CD1c-positive myeloid dendritic cell (primary cell): ENCODE results near the gene TSPO.

ENCODE experiments used
- DNase-seq: peaks from one replicate; pipeline ENCODE4 v3.0.0-alpha.2; 2016; ENCODE audit errors: extremely low spot score

TSPO gene

GRCh38 chr22:43202326-43202725 is 51.0 kb downstream of the TSPO start:
- DNase-seq: no peak

DNA sequence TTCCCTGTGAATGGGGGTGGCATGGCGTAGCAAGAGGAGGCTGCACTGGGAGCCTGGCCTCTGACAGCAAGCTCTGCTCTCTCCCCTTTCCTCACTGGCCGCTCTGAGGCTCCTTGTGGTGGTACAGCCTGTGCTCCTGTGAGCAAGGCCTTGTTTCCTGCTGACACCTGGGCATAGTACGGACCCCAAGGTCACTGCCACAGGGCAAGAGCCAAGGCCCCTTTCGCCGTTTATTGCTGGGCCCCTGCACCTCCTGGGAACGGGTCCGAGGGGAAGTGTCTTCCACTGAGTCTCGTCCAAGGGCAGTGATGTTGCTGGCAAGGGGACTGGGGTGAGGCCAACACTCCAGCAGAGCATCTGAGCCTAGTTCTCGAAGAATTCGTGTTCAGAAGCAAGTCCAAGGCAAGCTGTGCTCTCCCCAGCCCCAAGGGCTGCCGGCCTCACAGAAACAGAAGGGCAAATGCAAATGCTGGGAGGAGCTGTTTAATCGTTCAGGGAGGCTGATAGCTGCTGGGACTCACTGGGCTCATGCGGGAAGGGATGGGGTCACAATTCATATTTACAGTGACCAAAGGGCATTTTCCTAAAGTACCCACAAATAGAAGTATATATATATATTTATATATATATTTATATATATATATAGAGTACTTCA is 51.5 kb downstream of the TSPO start:
- no peak for DNase-seq

DNA sequence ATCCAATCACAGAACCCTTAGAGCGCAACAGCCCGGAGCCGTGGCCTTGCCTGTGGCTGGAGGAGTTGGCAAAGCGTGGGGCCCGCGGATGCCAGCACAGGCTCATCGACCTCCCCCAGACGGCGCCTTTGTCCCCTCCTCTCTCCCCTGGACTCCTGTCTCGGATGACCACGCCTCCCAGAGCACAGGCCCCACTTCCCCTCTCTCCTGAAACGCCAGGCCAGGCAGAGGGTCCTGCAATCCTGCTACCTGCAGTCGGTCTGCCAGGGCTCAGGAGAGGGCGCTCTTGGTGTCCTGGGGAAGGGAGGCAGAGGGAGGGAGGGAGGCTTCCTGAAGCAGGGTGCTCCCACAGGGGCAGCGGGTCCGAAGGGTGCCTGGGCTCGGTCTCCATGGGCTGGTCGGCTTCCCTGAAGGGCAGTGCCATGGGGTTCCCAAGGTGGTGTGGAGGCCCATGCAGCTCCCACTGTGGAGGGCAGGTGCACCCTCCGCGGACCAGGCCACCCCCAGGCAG is 52.2 kb downstream of the TSPO start:
- no peak for DNase-seq

- DNase-seq: no peak
These were observed 53.9 kb downstream of the TSPO start for GRCh38 chr22:43205261-43205691.

DNA sequence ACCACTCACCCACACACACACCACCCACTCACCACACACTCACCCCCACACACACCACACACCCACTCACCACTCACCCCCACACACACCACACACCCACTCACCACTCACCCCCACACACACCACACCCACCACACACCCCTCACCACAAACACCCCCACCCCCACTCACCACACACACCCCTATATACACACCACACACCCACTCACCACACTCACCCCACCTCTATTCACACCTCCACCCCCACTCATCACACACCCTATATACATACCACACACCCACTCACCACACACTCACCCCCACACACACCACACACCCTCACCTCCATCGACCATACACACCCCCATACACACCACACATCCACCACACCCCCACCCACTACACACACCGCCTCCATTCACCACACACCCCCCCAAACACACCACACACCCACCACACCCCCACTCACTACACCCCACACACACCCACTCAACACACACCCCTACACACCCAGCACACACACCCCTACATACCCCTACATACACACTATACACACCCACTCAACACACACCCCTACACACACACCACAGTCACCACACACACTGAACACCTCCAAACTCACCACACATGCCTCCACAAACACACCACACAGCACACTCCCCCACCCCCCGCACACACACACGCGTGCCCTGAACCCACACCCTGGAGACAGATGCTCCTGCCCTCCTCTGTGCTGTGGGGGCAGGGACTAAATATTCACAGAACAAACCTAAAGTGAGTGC is 54.6 kb downstream of the TSPO start:
- no peak for DNase-seq

GRCh38 chr22:43206509-43207161 is 55.3 kb downstream of the TSPO start:
- DNase-seq: no peak

DNA sequence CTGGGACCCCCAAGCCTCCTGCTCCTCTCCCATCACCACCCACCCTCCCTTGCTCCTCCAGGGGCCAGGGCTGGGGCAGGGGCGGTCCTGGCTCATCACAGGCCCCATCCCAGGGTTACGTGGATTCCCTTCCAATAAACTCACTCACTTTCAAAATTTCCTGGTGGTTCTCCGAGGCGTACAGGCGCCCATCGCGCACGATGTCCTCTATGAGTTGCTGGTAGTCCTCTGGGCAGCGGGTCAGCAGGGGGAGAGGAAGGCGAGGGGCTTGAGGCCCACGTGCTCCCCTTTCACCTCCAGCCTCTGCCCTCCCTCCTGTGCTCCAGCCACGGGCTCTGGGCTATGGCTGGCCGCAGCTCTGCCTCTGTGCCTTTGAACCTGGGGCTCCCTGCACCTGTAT is 56.0 kb downstream of the TSPO start:
- DNase-seq: no peak

DNA sequence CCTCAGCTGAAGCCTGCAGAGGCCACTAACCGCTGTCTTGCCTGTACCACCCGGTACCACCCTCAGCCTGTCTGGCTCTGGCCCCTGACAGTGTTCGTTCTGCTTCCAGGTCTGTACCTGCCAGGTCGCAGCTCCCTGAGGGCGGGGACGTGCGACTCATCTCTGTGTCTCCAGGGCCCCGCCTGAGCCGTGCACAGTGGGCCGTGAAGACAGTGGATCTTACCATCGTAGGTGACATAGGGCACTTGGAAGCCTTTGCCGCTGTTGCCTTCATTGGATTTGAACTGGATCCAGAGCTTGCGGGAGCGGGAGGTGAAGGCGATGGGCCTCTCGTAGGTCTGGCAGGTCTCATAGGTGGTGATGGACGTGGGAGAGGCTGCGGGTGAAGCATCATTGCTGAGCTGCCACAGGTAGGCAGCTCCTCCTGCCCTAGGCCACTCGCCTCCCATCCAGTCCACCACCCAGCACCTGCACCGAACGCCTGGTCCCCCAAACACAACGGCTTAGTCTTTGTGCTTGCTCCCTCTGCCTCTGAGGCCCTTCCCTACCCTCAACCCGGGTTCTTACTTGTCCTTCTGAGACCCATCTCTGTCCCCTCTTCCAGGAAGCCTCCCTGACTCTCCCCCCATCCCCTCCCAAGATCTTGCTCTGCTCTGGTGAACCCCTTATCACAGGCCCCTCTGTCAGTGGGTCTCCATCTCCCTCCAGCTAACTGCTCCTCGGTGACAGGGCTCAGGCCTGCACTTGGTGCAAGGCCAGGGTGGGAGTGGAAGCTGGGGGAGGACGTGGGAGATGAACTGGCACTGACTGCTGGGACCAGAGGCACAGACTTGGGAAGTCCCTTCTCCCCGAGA is 56.7 kb downstream of the TSPO start:
- DNase-seq: no peak

DNA sequence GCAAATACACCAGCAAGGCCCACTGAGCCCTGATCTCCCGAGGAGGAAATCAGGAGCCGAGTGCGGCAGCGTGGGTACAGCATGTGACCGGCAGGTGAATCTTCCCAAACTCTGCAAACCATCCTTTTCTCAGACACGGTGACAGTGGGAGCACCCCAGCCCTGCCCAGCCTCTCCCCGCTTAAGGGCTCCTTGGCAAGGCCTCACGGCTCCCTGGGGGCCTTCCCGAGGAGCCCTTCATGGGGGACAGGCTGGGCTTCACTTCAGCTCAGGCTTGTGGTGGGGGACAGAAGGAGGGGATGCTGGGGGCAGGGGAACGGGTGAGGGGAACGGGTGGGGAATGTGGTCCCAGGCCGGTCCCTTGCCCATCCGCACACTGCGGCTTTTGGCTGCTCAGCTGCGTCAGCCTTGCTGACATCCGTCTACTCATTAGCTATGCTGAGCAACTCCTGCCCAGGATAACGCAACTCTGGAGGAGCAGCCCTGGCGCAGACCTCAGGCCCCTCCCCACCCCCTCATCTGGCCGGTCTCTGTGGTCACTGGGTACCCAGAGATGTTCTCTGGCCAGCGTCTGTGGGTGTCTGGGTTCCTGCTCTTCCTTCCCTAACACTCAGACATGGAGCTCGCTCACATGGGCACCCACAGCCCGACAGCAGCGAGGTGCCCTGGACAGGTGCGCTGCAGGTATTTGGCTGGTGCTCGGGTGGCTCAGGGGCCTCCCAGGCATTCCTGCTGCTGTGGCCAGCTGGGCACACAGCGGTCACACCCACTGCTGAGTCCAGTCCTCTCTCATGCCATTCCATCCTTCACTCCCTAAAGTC is 57.6 kb downstream of the TSPO start:
- no peak for DNase-seq

DNA sequence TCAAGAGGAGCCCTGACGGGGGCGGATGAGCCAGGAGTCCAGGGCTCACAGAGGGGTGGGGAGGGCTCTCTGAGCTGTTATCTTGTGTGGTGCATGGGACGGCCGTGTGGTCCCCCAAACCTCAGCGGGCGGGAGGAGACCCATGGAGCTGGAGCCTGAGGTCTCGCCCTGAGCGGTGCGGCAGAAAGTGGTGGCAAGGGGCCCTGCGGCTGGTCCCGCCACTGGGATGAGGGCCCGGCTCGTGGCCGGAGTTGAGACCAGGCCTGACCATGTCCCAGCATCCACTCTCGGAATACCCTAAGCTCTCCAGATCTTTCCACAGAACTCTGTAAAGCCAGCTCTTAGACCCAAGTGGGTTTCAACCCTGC is 58.1 kb downstream of the TSPO start:
- no peak for DNase-seq

DNA sequence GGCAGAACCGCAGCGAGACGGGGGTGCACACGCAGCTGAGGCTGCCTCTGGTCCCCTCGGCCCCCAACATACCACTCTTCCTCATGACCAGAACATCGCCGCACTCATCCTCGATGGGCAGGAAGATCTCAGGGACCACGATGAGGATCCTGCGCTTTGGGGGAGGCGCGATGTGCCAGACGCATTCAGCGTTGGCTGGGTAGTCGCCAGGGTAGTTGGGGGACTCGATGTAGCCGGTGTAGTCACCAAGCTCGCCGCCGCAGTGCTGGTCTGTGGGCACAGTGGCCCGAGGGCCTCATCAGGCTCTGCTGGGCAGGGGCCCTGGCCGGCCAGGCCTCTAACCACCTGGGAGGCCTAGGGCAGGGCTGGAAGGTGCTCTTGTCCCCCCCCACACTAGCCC is 58.6 kb downstream of the TSPO start:
- no peak for DNase-seq

DNA sequence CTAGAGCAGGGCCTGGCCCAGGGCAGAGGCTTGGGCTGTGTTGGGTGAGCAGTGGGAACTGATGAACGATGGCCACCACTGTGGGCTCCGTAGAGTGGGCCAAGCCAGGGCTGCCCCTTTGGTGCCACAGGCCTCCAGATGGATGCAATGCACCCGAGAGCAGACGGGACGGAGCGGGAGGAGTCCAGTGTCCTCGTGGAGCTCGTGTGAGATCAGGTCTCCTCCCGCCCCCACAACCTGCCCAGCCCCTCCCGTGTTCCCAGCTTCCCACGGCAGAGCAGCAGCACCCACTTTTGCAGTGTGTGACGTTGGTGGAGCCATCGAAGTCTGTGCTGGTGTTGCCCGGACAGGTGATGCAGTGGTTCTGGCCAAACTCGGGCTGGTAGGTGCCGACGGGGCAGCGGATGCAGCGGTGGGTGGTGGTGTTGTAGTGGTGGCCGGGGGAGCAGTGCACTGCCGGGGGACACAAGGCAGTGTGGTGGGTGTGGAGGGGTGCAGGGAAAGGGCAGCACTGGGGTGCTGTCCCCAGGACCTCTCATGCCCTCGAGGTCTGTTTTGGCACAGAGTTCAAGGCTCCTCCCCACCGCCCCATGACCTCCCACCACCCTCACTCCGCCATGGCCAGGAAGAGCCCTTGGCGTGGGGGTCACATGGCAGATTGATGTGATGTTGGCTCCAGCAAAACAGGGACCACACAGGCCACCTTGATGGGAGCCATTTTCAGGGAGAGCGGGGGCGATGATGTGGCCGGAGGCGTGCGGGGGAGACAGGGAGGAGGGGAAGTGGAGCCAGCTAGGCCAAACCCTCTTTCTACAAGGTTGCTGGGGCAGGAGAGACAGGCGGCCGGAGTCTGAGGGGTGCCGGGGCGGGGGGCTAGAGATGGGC is 59.5 kb downstream of the TSPO start:
- no peak for DNase-seq

DNA sequence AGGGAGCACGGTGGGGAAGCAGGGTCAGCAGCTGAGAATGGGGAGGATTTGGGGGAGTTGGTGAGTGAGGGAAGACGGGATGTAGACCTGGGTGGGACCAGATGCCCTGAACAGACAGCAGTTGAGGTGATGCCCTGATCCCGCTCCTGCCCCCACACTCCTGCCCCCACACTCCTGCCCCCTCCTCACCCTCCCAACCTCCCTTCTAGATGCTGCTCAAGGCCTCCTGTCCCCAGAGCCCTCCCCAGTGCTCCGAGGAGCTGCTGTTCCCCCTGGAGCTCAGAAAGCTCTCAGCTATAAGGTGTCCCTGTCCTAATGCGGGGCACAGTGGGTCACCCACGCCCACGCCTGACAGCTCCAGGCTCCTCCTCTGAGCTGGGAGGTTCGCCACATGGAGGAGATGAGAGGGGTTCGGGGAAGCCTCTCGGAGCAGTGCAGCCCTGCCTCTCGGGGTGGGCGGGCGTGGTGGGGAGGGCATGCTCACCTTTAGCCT is 60.6 kb downstream of the TSPO start:
- no peak for DNase-seq

DNA sequence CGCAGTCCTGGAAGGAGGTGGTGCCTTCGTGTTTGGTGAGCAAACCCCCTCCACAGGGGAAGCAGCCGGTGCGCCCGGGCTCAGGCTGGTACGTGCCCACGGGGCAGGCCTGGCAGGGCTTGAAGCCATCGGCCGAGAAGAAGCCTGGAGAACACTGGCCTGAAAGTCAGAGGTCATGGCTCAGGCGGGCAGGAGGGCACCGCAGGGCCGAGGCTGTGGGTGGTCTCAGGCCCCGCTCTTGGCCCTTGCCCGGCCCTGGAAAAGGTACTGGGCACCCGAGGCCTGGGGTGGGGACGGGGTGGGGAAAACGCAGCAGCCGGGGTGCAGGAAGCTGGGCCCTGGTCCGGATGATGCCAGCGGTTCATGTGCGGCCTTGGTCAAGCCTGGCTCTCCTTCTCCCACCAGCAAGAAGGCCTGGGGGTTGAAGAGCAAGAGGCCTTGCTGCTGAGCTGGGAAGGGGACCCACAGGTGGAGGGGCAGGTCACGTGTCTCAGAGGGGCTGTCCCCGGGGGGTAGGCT is 61.1 kb downstream of the TSPO start:
- no peak for DNase-seq
